HepG2 (cell line): ENCODE data around the gene KLKB1. TPM values are rescaled to one million over a fixed set of nuclear protein-coding genes. Genes with fewer than 3 reads are reported as not detected.
A peak's percentile ranks its signal among the peaks of the same experiment; 100 is the strongest.

ENCODE experiments used
- CCDC6 ChIP-seq: sonication (generic); formaldehyde crosslinking; IDR thresholded peaks from 2 replicates; pipeline ENCODE4 v1.8.1; 2022; ENCODE audit warnings: mild to moderate bottlenecking, missing genetic modification reagents, moderate library complexity
- EP300 ChIP-seq, 3 experiments: sonication (generic) in 1 of 3; formaldehyde crosslinking in 1 of 3; IDR thresholded peaks; 2 replicates each; pipeline versions ENCODE4 v1.5.1 to v1.6.1; 2011 to 2020; ENCODE audit warnings: low read depth in 2 of 3, low read length in 2 of 3, borderline replicate concordance in 1 of 3, improper control_type of control experiment in 1 of 3, mild to moderate bottlenecking in 1 of 3, missing genetic modification reagents in 1 of 3, moderate library complexity in 1 of 3
- KDM3A ChIP-seq: IDR thresholded peaks from 2 replicates; pipeline ENCODE4 v1.6.1; 2018; ENCODE audit warnings: low read depth, missing compliant biosample characterization
- NR2F6 ChIP-seq, 2 experiments: IDR thresholded peaks; 2 replicates each; pipeline ENCODE4 v1.6.1; 2016; ENCODE audit warnings: antibody characterized with exemption in 1 of 2, mild to moderate bottlenecking in 1 of 2
- SCMH1 ChIP-seq: sonication (generic); formaldehyde crosslinking; IDR thresholded peaks from 2 replicates; pipeline ENCODE4 v1.9.0; 2021; ENCODE audit warnings: missing genetic modification reagents, mild to moderate bottlenecking, borderline replicate concordance
- SKIL ChIP-seq: sonication (generic); formaldehyde crosslinking; IDR thresholded peaks from 2 replicates; pipeline ENCODE4 v1.8.0; 2022; ENCODE audit warnings: missing genetic modification reagents, mild to moderate bottlenecking, moderate library complexity, borderline replicate concordance
- TSC22D2 ChIP-seq: sonication (generic); formaldehyde crosslinking; IDR thresholded peaks from 2 replicates; pipeline ENCODE4 v1.5.1; 2020; ENCODE audit warnings: missing genetic modification reagents, mild to moderate bottlenecking, borderline replicate concordance
- ZNF367 ChIP-seq: sonication (generic); formaldehyde crosslinking; IDR thresholded peaks from 2 replicates; pipeline ENCODE4 v1.4.0; 2020; ENCODE audit warnings: missing genetic modification reagents, borderline replicate concordance
- ZNF562 ChIP-seq: sonication (generic); formaldehyde crosslinking; IDR thresholded peaks from 2 replicates; pipeline ENCODE4 v1.8.0; 2022; ENCODE audit warnings: missing genetic modification reagents, borderline replicate concordance
- polyA plus RNA-seq, 8 experiments: library from polyadenylated mRNA; depleted of rRNA in 3 of 8; stranded (reverse) in 7 of 8; unstranded in 1 of 8; fragments of >200 nt; fragmentation: Illumina TruSeq in 4 of 8; extraction: Trizol in 4 of 8; gene quantifications; 2 replicates each; pipeline versions ENCODE4 v1.2.1 to v1.2.3, GENCODE V29; 2011 to 2016; ENCODE audit warnings: low read depth in 4 of 8, missing spikeins in 1 of 8, mixed read lengths in 1 of 8; ENCODE audit not compliant: insufficient read depth in 1 of 8
- total RNA-seq, 5 experiments: library from RNA; depleted of rRNA; stranded (reverse); fragments of >200 nt; fragmentation: Illumina TruSeq; extraction: Trizol; gene quantifications; 2 replicates each; pipeline ENCODE4 v1.2.3, GENCODE V29; 2016; ENCODE audit warnings: low read depth in 1 of 5

The KLKB1 gene
- total and polyA plus RNA-seq, 2 of the 13 experiments (the other 11 are each of a cell fraction or from before 2014, with no cell fraction given), result 0.26 to 0.49 TPM

- TF ChIP-seq TSC22D2 (CRISPR knock-in tag), result no peak
- peak; percentile 33; the same call in 1 of the 2 replicates for TF ChIP-seq NR2F6 (IDR thresholded peaks at IDR 0.05)
- TF ChIP-seq NR2F6 (CRISPR knock-in tag; IDR thresholded peaks at IDR 0.05), result peak; percentile 52; the same call in 1 of the 2 replicates
- no peak for TF ChIP-seq ZNF367 (CRISPR knock-in tag)
- peak in 1 of 2 experiments; percentile 78; a peak in 2 of 4 replicates for TF ChIP-seq EP300 (IDR thresholded peaks at IDR 0.05; ENCODE audit: low read depth in 2 of 2, low read length in 2 of 2)
- no peak for TF ChIP-seq EP300 (CRISPR knock-in tag; IDR thresholded peaks at IDR 0.05; ENCODE audit: borderline replicate concordance)
- TF ChIP-seq SCMH1 (CRISPR knock-in tag), result no peak
- TF ChIP-seq SKIL (CRISPR knock-in tag), result no peak
- no peak for TF ChIP-seq KDM3A (CRISPR knock-in tag)
- no peak for TF ChIP-seq ZNF562 (CRISPR knock-in tag)
- TF ChIP-seq CCDC6, result 0 out of 2 replicates have a peak, but pooled peaks have one; percentile 24
Measured at GRCh38 chr4:186265683-186266652, 38.7 kb downstream of the KLKB1 start, which contains the start of gene F11 (continued).
